ENCODE results near the gene XCR1. TPM values are rescaled to one million over a fixed set of nuclear protein-coding genes. Genes with fewer than 3 reads are reported as not detected.

The XCR1 gene
- total and polyA plus RNA-seq, 9 of the 15 experiments (the other 6 are each of a cell fraction or from before 2014, with no cell fraction given) = not detected

GRCh38 chr3:46017720-46018119 is 9.6 kb downstream of the XCR1 start:
- no peak overlapping the region for H3K4me2 ChIP-seq (ENCODE audit: insufficient read depth, low read length)
- peak; percentile 59 for ATAC-seq
- no peak overlapping the region for H2AFZ ChIP-seq (ENCODE audit: low read depth, low read length)
- no peak for FAIRE-seq
- intact Hi-C loops (cut with micrococcal nuclease) (no loop called here), in situ Hi-C loops (cut with MboI) (no loop called here)
- peaks cover 5 to 9% of the 10 kb centered on the region in 2 experiments; a peak in 3 of 5 replicates for H3K4me1 ChIP-seq (replicated peaks in 1 of 2; ENCODE audit: control insufficient read depth in 2 of 2, insufficient read depth in 2 of 2, low read length in 2 of 2)
- 3% methylated on average over 2 of the region's 2 CpGs for WGBS (ENCODE audit: insufficient coverage, low coverage, missing lambda C conversion rate)
- peak in 1 of 4 experiments; percentile 11 for DNase-seq (ENCODE audit: extremely low read depth in 1 of 4, low spot score in 3 of 4)
- no peaks in the 10 kb centered on the region for H3K36me3 ChIP-seq (ENCODE audit: control insufficient read depth, insufficient read depth, low read length)
- no peaks in the 10 kb centered on the region for H4K20me1 ChIP-seq (replicated peaks; ENCODE audit: control insufficient read depth, insufficient read depth, low read length)
- H3K79me2 ChIP-seq (ENCODE audit: control insufficient read depth, insufficient read depth, low read length) = no peaks in the 10 kb centered on the region
- BruUV-seq (replicated peaks) = no TSS peak
- POLR2A ChIA-PET = interaction anchor here (0.7 to 1.1 kb wide), 2 partner anchors 33 to 42 kb away, joined by 3 read pairs; no protein-coding TSS in a partner anchor
- H3K27me3 ChIP-seq (ENCODE audit: control insufficient read depth in 2 of 2, insufficient read depth in 2 of 2, low read length in 2 of 2) = peaks cover 8 to 37% of the 10 kb centered on the region in 2 experiments; a peak in 4 of 5 replicates
- H3K27ac ChIP-seq (ENCODE audit: extremely low read depth, low read depth, low read length) = no peak overlapping the region
- no peak overlapping the region for H3K4me3 ChIP-seq
- H3K9ac ChIP-seq (ENCODE audit: insufficient read depth in 1 of 2, low read depth in 2 of 2, low read length in 2 of 2) = no peak overlapping the region
- H3K9me3 ChIP-seq (replicated peaks; ENCODE audit: control insufficient read depth, insufficient read depth, low read depth, low read length) = no peaks in the 10 kb centered on the region
- CTCF ChIA-PET (ENCODE audit: low intra/inter-chr PET ratio) = no interaction called here
- no peaks in the 10 kb centered on the region for H3K9me1 ChIP-seq (ENCODE audit: control insufficient read depth, insufficient read depth, low read length)
- peak; percentile 93 for TF ChIP-seq ZNF766 (CRISPR knock-in tag; conservative IDR thresholded peaks at IDR 0.05)
- no peak for TF ChIP-seq ZNF212 (CRISPR knock-in tag; IDR thresholded peaks at IDR 0.05)
- TF ChIP-seq BCL6 (CRISPR knock-in tag; IDR thresholded peaks at IDR 0.05) = 0 out of 2 replicates have a peak, but pooled peaks have one; percentile 22
- 0 out of 4 replicates have a peak, but pooled peaks of 1 of the 2 experiments have one; percentile 33 for TF ChIP-seq RCOR1 (IDR thresholded peaks at IDR 0.05; ENCODE audit: borderline replicate concordance in 1 of 2, low read depth in 2 of 2, low read length in 2 of 2)
- TF ChIP-seq KAT7 (CRISPR knock-in tag; IDR thresholded peaks at IDR 0.05; ENCODE audit: borderline replicate concordance) = no peak
- no peak for TF ChIP-seq ARID2 (IDR thresholded peaks at IDR 0.05)
- TF ChIP-seq, protein P1, sequence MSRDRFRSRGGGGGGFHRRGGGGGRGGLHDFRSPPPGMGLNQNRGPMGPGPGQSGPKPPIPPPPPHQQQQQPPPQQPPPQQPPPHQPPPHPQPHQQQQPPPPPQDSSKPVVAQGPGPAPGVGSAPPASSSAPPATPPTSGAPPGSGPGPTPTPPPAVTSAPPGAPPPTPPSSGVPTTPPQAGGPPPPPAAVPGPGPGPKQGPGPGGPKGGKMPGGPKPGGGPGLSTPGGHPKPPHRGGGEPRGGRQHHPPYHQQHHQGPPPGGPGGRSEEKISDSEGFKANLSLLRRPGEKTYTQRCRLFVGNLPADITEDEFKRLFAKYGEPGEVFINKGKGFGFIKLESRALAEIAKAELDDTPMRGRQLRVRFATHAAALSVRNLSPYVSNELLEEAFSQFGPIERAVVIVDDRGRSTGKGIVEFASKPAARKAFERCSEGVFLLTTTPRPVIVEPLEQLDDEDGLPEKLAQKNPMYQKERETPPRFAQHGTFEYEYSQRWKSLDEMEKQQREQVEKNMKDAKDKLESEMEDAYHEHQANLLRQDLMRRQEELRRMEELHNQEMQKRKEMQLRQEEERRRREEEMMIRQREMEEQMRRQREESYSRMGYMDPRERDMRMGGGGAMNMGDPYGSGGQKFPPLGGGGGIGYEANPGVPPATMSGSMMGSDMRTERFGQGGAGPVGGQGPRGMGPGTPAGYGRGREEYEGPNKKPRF (IDR thresholded peaks at IDR 0.05; ENCODE audit: low read depth, low read length) = no peak
- TF ChIP-seq MTA2 (IDR thresholded peaks at IDR 0.05; ENCODE audit: low read depth) = no peak
- peak; percentile 50 for TF ChIP-seq GABPA (tag; conservative IDR thresholded peaks at IDR 0.05; ENCODE audit: low read depth)
- peak; percentile 64; the same call in 1 of the 2 replicates for TF ChIP-seq ESRRA (IDR thresholded peaks at IDR 0.05; ENCODE audit: borderline replicate concordance, low read depth)
- TF ChIP-seq VEZF1 (CRISPR knock-in tag; IDR thresholded peaks at IDR 0.05) = peak; percentile 86
- no peak for TF ChIP-seq NELFE (IDR thresholded peaks at IDR 0.05; ENCODE audit: insufficient read depth, insufficient read length)
- peak; percentile 94 for TF ChIP-seq CEBPB (tag; IDR thresholded peaks at IDR 0.05)
- TF ChIP-seq MAZ (CRISPR knock-in tag; conservative IDR thresholded peaks at IDR 0.05 in 1 of 2, IDR thresholded peaks at IDR 0.05 in 1 of 2) = peak; percentile 23 to 62; a peak in 2 of 4 replicates
- TF ChIP-seq L3MBTL2 (IDR thresholded peaks at IDR 0.05) = 0 out of 2 replicates have a peak, but pooled peaks have one; percentile 10
- no peak for TF ChIP-seq ZNF12 (CRISPR knock-in tag; IDR thresholded peaks at IDR 0.05)
- TF ChIP-seq, protein P2, sequence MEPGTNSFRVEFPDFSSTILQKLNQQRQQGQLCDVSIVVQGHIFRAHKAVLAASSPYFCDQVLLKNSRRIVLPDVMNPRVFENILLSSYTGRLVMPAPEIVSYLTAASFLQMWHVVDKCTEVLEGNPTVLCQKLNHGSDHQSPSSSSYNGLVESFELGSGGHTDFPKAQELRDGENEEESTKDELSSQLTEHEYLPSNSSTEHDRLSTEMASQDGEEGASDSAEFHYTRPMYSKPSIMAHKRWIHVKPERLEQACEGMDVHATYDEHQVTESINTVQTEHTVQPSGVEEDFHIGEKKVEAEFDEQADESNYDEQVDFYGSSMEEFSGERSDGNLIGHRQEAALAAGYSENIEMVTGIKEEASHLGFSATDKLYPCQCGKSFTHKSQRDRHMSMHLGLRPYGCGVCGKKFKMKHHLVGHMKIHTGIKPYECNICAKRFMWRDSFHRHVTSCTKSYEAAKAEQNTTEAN (CRISPR knock-in tag; IDR thresholded peaks at IDR 0.05) = no peak
- TF ChIP-seq TEAD4 (IDR thresholded peaks at IDR 0.05; ENCODE audit: low read length) = no peak
- no peak for TF ChIP-seq TEAD4 (CRISPR knock-in tag; IDR thresholded peaks at IDR 0.05; ENCODE audit: borderline replicate concordance)
- TF ChIP-seq SMAD3 (CRISPR knock-in tag; conservative IDR thresholded peaks at IDR 0.05) = 0 out of 2 replicates have a peak, but pooled peaks have one; percentile 21

Measured in K562 (cell line).